ENCODE results near the gene HINT3.
"Not testable (repeated sequence)": the region's sequence is repeated elsewhere in the genome, so short reads cannot be mapped to it uniquely, and the experiment has no call there.

HINT3 gene

GRCh38 chr6:125956506-125957390 lies at the start of gene HINT3:
Gene HINT3 (plus strand): TSS chr6:125956770. CDS start chr6:125956978, 208 bp downstream.
- DNase-seq (ENCODE audit: low read depth) = peak; percentile 98

GRCh38 chr6:125910527-125910926 lies 46.0 kb upstream of the HINT3 start:
- no peak for DNase-seq (ENCODE audit: low read depth)

- not testable (repeated sequence) for DNase-seq (ENCODE audit: low read depth)
Measured at GRCh38 chr6:125911051-125911451, 45.5 kb upstream of the HINT3 start.

- not testable (repeated sequence) for DNase-seq (ENCODE audit: low read depth)
Measured at GRCh38 chr6:125912430-125912829, 44.1 kb upstream of the HINT3 start.

- DNase-seq (ENCODE audit: low read depth) = no peak
Measured at GRCh38 chr6:125913145-125913544, 43.4 kb upstream of the HINT3 start.

GRCh38 chr6:125913864-125914351 lies 42.7 kb upstream of the HINT3 start:
- DNase-seq (ENCODE audit: low read depth) = no peak

GRCh38 chr6:125918230-125918629 lies 38.3 kb upstream of the HINT3 start:
- no peak for DNase-seq (ENCODE audit: low read depth)

- no peak for DNase-seq (ENCODE audit: low read depth)
Measured at GRCh38 chr6:125918681-125919566, 37.6 kb upstream of the HINT3 start.

GRCh38 chr6:125919618-125920017 lies 37.0 kb upstream of the HINT3 start:
- DNase-seq (ENCODE audit: low read depth) = no peak

- DNase-seq (ENCODE audit: low read depth) = no peak
Measured at GRCh38 chr6:125922322-125922860, 34.2 kb upstream of the HINT3 start.

- no peak for DNase-seq (ENCODE audit: low read depth)
Measured at GRCh38 chr6:125923366-125923877, 33.1 kb upstream of the HINT3 start.

GRCh38 chr6:125924169-125924568 lies 32.4 kb upstream of the HINT3 start:
- no peak for DNase-seq (ENCODE audit: low read depth)

GRCh38 chr6:125924697-125925358 lies 31.7 kb upstream of the HINT3 start:
- no peak for DNase-seq (ENCODE audit: low read depth)

GRCh38 chr6:125926711-125927110 lies 29.9 kb upstream of the HINT3 start:
- DNase-seq (ENCODE audit: low read depth) = no peak

GRCh38 chr6:125927761-125928160 lies 28.8 kb upstream of the HINT3 start:
- no peak for DNase-seq (ENCODE audit: low read depth)

- DNase-seq (ENCODE audit: low read depth) = no peak
Measured at GRCh38 chr6:125930765-125931418, 25.7 kb upstream of the HINT3 start.

GRCh38 chr6:125931733-125932450 lies 24.7 kb upstream of the HINT3 start:
- DNase-seq (ENCODE audit: low read depth) = no peak

GRCh38 chr6:125932451-125932795 lies 24.1 kb upstream of the HINT3 start:
- DNase-seq (ENCODE audit: low read depth) = no peak

- not testable (repeated sequence) for DNase-seq (ENCODE audit: low read depth)
Measured at GRCh38 chr6:125935520-125935919, 21.1 kb upstream of the HINT3 start.

GRCh38 chr6:125939026-125939425 lies 17.5 kb upstream of the HINT3 start:
- DNase-seq (ENCODE audit: low read depth) = no peak

Data from activated T-cell treated with anti-CD3 and anti-CD28 coated beads for 48 hours (primary cell).